NCI-H524 treated with DMSO at 0.1 percent for 48 hours (cell line): Measurements from ENCODE around the gene TBCD.

ENCODE experiments used
- DNase-seq: peaks from one replicate; lab custom pipeline; 2025; lab: John Stamatoyannopoulos, UW

The TBCD gene

DNA sequence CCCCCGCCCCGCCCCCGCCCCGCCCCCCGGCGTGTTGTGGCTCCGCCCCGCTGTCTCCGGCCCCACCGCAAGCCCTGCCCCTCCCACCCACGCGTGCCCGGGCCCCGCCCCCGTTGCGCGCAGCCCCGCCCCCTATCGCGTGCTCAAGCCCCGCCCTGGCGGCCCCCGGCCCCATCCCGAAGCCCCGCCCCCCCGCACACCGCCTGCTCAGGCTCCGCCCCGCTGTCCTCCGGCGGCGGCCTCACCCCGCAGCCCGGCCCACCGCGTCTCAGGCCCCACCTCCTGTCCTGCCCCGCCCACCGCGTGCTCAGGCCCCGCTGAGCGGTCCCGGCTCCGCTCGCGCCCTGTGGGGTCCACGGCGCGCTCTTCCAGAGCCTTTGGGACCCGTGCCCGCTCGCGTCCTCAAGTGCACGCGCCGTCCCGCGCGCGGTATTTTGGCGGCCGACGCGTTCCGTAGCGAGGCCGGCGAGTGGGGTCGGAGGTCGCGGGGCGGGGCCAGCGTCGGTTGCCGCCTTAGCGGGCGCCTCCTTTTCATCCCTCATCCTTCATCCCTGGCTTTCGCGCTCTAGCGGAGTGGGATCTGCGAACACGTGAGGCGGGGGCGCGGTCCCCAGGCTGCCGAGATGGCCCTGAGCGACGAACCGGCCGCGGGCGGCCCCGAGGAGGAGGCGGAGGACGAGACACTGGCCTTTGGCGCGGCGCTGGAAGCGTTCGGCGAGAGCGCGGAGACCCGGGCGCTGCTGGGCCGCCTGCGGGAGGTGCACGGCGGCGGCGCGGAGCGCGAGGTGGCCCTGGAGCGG is at the start of gene TBCD:
TSS of gene TBCD (plus strand) at position 495 of the 800 bp plus-strand sequence. CDS start at position 624, 129 bp downstream.
- DNase-seq, result no peak

- DNase-seq, result no peak
Observed at GRCh38 chr17:82702231-82702927, 49.5 kb upstream of the TBCD start.

GRCh38 chr17:82703036-82703745 is 48.7 kb upstream of the TBCD start:
- DNase-seq, result no peak

DNA sequence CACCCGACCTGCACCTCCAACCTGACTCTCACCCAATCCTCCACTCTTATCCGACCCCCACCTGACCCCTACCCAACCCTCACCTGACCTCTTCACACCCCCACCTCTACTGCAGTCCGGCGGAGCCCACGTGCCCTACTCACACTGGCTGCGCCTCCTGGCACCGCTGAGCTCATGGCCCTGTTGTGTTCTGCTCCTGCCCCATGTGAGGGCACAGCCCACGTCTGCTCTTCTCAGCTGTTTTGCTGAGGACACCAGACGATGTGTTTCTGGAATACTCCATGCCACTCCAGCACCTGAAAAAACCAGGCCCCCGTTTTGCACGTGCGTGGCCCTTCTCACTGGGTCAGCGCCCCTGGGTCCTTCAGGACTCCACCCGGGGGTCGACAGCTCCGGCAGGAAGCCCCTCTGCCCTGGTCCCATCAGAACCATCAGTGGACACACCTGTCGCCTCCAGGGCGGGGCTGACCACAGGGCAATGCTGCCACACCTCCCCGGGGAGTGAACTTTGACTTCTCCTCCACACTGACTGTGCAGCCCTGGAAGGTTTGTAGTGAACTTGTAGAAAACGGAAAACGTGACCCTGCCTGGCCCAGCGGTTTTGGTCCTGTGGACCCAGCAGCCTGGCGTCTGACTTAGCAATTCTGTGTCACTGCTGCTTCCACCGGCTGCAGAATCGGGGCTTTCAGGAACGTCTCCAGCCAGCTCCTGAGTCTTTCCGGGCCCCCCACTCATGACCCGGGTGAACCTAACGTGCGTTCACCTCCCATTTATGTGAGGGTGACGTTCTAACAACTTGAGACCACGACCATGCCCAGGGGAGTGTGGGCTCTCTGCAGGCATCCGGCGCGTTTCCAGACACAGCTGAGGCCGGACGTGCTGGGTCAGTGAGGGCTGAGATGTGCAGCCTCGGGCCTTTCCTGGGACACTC is 47.7 kb upstream of the TBCD start:
- DNase-seq, result no peak

DNA sequence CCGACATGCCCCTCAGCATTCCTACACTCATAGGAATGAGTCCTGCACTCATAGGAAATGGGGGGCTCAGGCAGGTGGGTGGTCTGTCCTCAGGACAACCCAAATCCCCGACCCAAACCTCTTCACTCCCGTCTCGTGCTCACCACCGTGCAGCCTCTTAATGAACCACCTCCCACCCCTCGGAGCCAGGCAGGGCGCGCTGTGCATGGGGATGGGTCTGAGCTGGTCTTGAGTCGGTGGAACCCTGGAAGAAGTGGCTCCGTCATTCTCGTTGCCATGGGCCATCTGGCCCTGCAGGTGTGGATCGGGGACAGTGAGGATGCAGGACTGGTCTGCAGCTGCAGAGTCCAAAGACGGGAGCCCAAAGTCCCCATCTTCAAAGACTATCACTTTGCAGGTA is 47.0 kb upstream of the TBCD start:
- DNase-seq, result no peak

DNA sequence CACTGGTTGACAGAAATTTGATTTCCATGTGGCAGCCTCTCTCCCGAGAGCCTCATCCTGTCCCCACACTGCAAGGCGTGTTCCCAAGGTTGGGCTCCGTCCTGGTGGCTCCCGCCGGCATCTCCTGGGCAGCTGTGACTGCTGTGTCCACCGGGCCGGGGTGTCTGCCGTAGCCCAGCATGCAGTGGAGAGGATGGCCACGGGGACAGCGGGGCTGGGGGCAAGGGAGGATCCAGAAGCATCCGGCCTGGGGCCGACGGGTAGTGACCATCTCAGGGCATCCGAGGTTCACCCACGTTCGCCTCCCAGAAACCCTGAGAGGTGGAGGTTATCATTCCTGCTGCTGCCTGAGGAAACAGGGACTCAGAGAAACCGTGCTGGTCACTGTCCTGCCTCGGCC is 46.1 kb upstream of the TBCD start:
- no peak for DNase-seq

DNA sequence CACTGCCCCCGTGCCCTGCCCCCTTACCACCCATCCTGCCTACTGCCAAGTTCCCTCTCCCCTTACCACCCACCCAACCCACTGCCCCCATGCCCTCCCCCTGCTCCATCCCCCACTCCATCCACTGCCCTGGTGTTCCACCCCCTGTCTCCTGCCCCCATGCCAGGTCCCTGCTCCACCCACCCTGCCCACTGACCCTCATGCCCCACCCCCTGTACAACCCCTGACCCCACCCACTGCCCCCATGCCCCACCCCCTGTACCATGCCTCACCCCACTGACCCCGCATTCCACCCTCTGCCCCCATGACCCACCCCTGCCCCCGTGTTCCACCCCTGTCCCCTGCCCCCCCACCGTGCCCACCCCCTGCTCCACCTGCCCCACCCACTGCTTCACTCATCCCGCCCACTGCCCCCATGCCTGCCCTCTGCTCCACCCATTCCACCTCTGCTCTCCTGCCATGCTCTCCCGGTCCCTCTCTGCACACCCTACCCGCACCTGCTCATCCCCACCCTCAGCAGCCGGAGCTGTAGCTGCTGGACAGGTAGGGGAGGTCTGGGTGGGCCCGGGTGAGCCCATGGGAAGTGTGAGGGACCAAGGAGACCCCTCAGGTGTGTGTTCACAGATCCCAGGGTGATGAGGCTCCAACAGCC is 42.7 kb upstream of the TBCD start:
- DNase-seq, result no peak

DNA sequence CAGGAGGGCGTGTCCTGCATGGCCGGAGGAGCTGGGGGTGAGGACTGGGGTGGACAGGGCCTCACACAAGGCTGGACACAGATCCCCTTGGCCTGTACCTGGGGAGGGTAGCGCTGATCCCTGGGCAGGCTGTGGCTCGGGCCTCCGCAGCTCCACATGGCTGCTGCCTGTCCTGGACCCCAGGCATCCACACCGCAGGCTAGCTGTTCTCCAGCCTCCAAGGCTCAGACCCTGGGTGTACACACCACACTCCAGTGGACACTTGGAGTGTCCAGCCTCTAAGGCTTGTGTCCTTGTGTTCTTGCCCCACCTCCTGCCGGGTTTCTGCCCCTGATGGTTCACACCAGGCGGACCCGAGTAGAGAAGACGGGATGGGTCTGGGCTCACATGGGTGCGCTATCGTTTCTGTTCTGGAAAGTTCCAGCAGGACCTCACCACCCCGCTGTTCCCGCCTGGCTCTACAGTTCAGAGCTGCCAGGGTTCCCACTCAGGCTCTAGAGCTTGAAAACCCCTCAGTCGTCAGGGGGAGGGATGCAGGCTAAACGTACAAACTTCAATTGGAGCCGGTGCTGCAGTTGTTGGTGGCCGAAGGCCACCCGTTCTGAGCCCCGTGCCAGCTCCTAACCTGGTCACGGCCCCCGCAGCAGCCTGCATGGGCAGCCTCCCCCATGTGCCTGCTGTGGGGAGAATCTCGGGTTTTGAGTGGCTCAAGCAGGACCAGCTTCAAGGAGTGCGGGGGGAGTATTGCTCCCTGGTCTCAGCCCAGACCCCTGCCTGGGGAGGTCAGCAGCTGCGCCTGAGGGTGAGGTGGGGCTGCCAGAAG is 42.0 kb upstream of the TBCD start:
- DNase-seq, result no peak

DNA sequence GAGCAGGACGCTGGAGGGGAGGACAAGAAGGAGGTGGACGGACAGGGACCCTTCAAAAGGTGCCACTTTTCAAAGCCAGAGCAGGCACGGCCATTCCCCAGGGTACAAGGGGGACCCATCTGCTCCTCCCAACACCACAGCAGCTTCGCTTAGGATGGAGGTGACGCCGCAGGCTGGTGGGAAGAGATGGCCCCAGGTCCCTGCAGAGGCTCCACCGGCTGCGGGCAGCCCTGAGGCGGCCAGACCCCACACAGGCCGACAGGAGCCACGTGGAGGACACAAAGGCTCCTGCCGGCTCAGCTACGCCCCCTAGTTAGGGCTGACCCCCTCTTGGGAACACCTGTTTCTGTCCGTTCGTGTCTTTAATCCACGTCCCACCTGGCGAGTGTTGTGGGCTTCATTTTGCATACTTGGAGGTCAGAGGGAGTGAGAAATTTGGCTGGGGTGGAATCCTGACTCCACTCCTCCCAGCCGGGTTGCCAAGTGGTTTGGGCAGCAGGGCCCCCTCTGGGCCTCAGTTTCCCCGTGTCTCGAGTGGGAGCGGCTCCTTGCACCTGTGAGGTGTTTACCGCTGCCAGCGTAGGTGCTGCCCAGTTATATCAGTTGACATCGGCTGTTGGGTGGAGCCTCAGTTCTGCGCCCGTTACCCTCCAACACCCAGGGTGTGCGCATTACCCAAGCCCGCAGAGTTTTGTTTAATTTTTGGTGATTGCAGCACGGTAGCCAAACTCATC is 41.2 kb upstream of the TBCD start:
- DNase-seq, result no peak

- DNase-seq, result no peak
Observed at GRCh38 chr17:82713071-82713723, 38.7 kb upstream of the TBCD start.

GRCh38 chr17:82716203-82717010 is 35.5 kb upstream of the TBCD start, which contains the start of gene FN3KRP:
Gene FN3KRP, plus strand, starts transcription at chr17:82716706. Its CDS starts 50 bp downstream, at chr17:82716756.
- no peak for DNase-seq

DNA sequence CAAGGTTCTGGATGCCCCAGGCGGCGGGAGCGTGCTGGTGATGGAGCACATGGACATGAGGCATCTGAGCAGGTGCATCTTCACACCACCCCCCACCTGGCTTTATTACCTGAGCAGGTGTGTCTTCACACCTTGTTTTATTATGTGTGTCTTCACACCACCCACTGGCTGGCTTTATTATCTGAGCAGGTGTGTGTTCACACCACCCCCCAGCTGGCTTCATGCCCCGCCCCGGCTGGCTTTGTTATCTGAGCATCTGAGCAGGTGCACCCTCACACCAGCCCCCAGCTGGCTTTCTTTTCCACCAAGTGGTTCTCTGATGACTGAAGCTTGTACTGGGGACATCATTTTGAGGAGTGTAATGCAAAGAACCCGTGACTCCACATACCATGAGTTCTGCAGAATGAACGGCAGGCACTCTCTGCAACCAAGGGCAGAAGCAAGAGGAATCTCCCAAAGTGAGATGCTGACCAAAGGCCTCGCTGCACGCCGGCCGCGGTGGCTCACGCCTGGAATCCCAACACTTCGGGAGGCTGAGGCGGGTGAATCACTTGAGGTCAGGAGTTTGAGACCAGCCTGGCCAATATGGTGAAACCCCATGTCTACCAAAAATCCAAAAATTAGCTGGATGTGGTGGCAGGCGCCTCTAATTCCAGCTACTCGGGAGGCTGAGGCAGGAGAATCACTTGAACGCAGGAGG is 32.7 kb upstream of the TBCD start:
- DNase-seq, result no peak

DNA sequence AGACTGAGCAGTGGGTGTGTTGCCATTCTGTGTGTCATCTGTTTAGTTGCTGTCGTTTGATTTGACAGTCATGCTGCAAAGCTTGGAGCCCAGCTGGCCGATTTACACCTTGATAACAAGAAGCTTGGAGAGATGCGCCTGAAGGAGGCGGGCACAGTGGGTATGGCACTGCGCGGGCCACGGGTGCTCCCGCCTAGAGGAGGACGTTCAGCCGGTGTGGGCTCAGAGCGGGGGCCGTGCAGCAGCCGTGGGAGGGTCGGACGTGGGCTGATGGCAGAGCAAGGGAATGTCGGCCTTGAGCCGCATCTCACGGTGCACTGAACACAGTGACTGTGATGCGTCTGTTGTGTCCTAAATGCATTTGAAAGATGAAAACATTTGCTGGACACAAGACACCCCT is 31.7 kb upstream of the TBCD start:
- no peak for DNase-seq

DNA sequence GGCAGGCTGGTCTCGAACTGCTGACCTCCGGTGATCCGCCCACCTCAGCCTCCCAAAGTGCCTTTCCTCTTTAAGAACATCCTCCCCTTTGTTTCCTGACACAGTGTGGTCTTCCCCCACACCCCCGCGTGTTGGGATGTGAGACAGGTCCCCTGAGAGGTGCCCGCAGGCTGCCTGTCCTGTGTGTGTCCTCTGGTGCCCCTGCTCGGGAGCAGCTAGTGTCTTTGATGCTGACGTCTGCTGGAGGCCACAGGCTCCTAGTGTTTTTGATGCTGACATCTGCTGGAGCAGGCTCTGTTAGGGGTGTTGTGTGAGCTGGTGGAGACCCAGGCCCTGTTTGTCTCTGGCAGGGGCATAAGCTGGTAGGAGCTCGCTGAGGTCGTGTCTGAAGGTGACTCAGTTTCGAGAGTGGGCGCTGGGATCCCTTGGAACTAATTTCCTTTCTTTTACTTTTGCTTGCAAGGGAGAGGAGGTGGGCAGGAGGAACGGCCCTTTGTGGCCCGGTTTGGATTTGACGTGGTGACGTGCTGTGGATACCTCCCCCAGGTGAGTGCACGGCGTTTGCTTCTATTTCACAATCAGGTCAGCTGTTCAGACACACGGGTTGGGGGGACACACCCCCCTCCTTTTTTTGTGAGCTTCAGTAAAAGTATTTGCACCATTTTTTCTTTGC is 29.4 kb upstream of the TBCD start:
- no peak for DNase-seq

DNA sequence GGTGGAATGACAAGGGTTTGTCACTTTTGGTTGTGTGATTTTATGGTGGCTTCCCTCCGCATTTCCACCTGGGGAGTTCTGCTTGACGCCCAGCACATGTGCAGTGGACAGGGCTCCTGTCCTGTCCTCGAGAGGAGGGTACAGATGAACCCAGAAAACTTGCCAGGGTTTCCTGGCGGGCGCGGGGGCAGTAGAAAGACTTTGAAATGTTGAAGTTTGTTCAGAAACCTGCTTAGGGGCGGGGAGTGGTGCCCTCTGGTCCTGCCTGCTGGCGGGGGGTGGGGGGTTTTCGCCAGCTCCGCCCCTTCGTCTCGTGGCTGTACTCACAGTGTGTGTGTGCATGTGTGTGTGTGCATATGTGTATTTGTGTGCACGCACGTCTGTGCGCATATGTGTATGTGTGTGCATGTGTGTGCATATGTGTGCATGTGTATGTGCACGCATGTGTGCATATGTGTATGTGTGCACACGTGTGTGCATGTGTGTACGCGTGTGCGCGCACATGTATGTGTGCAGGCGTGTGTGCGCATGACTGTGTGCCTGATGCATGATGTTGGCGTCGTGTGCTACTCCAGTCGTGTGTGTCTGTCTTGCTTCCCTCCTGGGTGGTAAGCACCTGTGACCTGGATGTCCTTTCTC is 28.6 kb upstream of the TBCD start:
- no peak for DNase-seq

DNA sequence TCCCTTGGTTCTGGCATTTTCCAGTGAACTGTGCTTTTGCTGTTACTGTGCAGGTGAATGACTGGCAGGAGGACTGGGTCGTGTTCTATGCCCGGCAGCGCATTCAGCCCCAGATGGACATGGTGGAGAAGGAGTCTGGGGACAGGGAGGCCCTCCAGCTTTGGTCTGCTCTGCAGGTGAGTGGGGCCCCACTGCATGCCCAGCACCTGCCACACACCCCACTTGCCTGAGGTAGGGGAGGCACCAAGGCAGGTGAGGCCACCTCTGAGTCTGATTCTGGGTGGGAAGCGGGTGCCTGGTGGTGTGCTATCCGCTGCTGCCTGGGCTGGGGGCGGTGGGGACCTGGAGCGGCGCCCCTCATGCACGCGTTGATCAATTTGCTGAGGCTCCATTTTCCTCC is 25.4 kb upstream of the TBCD start:
- DNase-seq, result no peak
